ENCODE data around the gene SLC47A1.
"Not testable (repeated sequence)": the region's sequence is repeated elsewhere in the genome, so short reads cannot be mapped to it uniquely, and the experiment has no call there.

The SLC47A1 gene

GRCh38 chr17:19554393-19554792 is 20.7 kb downstream of the SLC47A1 start:
- no peak for DNase-seq (ENCODE audit: low read depth in 1 of 2, low spot score in 1 of 2)

GRCh38 chr17:19555746-19556145 is 22.1 kb downstream of the SLC47A1 start:
- no peak for DNase-seq (ENCODE audit: low read depth in 1 of 2, low spot score in 1 of 2)

GRCh38 chr17:19558946-19559345 is 25.3 kb downstream of the SLC47A1 start:
- no peak for DNase-seq (ENCODE audit: low read depth in 1 of 2, low spot score in 1 of 2)

GRCh38 chr17:19561697-19562318 is 28.2 kb downstream of the SLC47A1 start:
- no peak for DNase-seq (ENCODE audit: low read depth in 1 of 2, low spot score in 1 of 2)

GRCh38 chr17:19565817-19566575 is 32.3 kb downstream of the SLC47A1 start:
- no peak for DNase-seq (ENCODE audit: low read depth in 1 of 2, low spot score in 1 of 2)

GRCh38 chr17:19567216-19568015 is 33.8 kb downstream of the SLC47A1 start:
- no peak for DNase-seq (ENCODE audit: low read depth in 1 of 2, low spot score in 1 of 2)

GRCh38 chr17:19568016-19568350 is 34.3 kb downstream of the SLC47A1 start:
- DNase-seq (ENCODE audit: low read depth in 1 of 2, low spot score in 1 of 2) = no peak

GRCh38 chr17:19569785-19570543 is 36.3 kb downstream of the SLC47A1 start:
- DNase-seq (ENCODE audit: low read depth in 1 of 2, low spot score in 1 of 2) = no peak

GRCh38 chr17:19570544-19571062 is 36.9 kb downstream of the SLC47A1 start:
- no peak for DNase-seq (ENCODE audit: low read depth in 1 of 2, low spot score in 1 of 2)

- DNase-seq (ENCODE audit: low read depth in 1 of 2, low spot score in 1 of 2) = no peak
These were observed 39.4 kb downstream of the SLC47A1 start for GRCh38 chr17:19573075-19573474.

GRCh38 chr17:19574956-19575355 is 41.3 kb downstream of the SLC47A1 start:
- no peak for DNase-seq (ENCODE audit: low read depth in 1 of 2, low spot score in 1 of 2)

- no peak for DNase-seq (ENCODE audit: low read depth in 1 of 2, low spot score in 1 of 2)
These were observed 44.9 kb downstream of the SLC47A1 start for GRCh38 chr17:19578545-19578944.

- no peak for DNase-seq (ENCODE audit: low read depth in 1 of 2, low spot score in 1 of 2)
These were observed 45.6 kb downstream of the SLC47A1 start for GRCh38 chr17:19579192-19579761.

GRCh38 chr17:19579867-19580565 is 46.4 kb downstream of the SLC47A1 start:
- DNase-seq (ENCODE audit: low read depth in 1 of 2, low spot score in 1 of 2) = no peak

GRCh38 chr17:19580566-19580920 is 46.9 kb downstream of the SLC47A1 start:
- not testable (repeated sequence) for DNase-seq (ENCODE audit: low read depth in 1 of 2, low spot score in 1 of 2)

- DNase-seq (ENCODE audit: low read depth in 1 of 2, low spot score in 1 of 2) = not testable (repeated sequence)
These were observed 48.5 kb downstream of the SLC47A1 start for GRCh38 chr17:19582152-19582551.

- no peak for DNase-seq (ENCODE audit: low read depth in 1 of 2, low spot score in 1 of 2)
These were observed 50.2 kb downstream of the SLC47A1 start for GRCh38 chr17:19583871-19584270.

GRCh38 chr17:19590451-19590850 is 56.8 kb downstream of the SLC47A1 start:
- DNase-seq (ENCODE audit: low read depth in 1 of 2, low spot score in 1 of 2) = no peak

GRCh38 chr17:19590912-19591551 is 57.4 kb downstream of the SLC47A1 start:
- DNase-seq (ENCODE audit: low read depth in 1 of 2, low spot score in 1 of 2) = no peak

GRCh38 chr17:19592316-19592715 is 58.7 kb downstream of the SLC47A1 start:
- DNase-seq (ENCODE audit: low read depth in 1 of 2, low spot score in 1 of 2) = no peak
